Amygdala (tissue), 56 donors: Measurements from ENCODE around the gene SSRP1.
A peak's percentile ranks its signal among the peaks of the same experiment; 100 is the strongest.

ENCODE experiments used
- DNase-seq, 56 donors: peaks; one replicate each; lab custom pipeline; 2025; lab: John Stamatoyannopoulos, UW

Gene SSRP1

DNA sequence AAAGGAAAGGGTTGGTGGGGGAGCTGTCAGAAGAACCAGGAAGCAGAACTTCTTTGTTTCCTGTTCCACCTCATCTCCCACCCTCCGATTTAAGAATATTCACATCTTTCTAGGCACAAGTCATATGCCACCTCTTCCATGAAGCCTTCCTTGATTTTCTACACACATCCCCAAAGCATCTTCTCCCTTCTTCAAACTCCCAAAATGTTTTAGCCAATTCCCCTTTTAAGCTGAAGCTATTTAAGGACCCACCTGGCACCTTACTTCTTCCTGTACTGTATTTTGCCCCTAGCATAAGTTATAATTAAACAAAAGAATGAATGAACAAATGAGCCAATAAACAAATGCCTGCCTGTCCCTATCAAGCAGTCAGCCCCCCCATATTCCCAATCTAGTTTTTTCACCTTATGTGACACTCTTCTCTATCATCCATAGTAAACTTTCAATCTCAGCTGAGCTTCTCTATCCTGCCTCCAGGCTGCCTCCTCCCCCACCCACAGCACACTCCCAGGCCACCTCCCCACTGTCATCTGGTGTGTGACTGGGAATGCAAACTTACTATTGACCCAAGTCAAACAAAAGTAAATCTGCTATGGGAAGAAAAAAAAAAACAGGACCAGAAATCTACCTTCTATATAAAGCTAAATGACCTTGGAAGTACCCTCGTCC, 14.8 kb downstream of the SSRP1 start:
- no peak for DNase-seq

- no peak for DNase-seq
Observed at GRCh38 chr11:57320067-57320718, 15.5 kb downstream of the SSRP1 start.

GRCh38 chr11:57318178-57318577, 17.5 kb downstream of the SSRP1 start:
- peak in 3 of 56 donors; percentile 17 to 22 (median 20) for DNase-seq

GRCh38 chr11:57316017-57316416, 19.7 kb downstream of the SSRP1 start:
- no peak for DNase-seq

DNA sequence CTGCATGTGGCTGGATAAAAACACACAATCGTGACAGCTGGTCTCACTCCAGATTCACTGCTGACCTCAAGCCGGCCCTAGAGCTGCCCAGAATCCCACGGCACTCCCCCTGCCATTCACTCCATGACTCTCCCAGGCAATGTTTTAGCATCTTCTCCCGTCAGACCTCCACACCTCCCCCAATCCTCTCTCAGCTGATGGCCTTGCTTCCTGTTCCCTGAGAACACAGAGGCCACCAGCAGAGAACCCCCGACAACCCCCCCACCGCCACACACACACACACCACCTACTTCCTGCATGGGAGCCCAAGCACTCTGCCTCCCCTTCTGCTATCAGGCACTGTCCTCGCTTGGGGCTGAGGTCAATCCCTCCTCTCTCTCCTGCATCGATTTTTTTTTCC, 20.2 kb downstream of the SSRP1 start:
- DNase-seq: no peak

GRCh38 chr11:57314221-57314973, 21.3 kb downstream of the SSRP1 start:
- DNase-seq: no peak

DNA sequence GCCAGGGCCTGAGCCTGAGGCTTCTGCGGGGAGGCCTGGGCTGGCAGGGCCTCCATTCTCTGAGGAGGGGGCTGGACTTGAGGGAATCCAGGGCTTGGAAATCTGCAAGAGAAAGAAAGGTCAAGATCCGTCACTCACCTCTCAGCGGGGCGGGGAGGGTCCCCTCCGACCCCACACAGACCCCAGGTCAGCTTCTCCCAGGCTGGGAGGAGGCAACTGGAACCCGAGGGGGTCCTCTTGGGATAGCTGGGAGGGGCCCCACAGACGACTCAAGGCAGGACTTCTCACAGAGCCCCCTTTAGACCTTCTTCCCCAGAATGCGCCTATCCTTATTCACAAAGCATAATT, 21.9 kb downstream of the SSRP1 start:
- no peak for DNase-seq

DNA sequence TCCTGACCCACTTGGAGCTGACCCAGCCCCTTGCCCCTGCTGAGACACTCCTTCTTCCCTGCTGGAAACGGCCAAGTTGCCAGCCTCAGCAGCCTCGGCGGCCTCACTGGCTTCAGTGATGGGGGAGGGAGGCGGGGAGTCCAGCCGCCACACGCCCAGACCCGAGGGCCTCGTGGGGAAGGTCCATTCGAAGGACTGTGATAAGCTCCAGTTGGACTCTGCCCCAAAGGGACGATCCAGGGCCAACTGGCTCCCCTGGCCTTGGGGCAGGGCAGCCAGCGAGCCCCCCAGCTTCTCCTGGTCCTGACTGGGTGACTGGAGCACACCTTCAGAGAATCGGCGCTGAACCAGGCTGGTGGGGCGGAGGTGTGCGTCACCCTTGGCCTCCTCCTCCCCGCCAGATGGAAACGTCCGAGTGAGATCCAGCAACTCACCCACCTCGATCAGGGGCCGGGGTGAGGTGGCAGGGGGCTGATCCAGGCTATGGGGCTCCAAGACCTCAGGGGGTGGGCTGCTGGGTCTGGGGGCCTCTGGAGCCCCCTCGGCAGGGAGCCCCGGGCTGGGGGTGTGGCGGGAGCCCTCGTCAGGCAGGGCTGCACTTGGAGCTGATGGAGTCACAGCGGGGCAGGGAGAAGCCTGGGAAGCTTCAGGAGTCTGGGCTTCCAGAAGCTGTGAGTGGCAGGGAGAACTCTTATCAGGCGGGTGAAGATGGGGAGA, 22.5 kb downstream of the SSRP1 start:
- DNase-seq: no peak

DNA sequence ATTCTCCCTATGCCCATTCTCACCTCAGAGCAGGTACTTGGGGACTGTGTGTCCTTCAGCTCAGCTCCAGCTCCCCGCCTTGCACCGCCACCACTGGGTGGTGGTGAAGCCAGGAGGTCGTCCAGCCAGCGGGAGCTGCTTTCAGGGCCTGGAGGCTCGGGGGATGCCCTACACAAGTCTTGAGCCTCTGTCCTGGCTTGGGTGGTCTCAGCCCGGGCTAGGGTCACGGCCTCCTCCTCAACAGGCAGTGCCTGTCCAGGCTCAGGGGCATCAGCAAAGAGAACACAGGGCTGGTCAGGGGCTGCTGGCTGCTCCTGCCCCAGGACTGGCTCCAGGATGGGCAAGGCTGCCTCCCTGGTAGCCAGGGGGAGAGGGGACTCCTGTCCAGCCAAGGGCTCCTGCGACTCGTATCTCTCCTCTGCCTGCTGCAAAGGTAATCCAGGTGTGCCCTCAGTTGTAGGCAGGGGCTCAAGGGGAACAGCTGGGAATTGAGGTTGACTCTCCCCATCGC, 23.1 kb downstream of the SSRP1 start:
- DNase-seq: no peak

- peak in 47 of 56 donors; percentile 13 to 83 (median 60) for DNase-seq
Observed at GRCh38 chr11:57311109-57311936, 24.4 kb downstream of the SSRP1 start.

GRCh38 chr11:57310630-57311086, 25.0 kb downstream of the SSRP1 start:
- no peak for DNase-seq

DNA sequence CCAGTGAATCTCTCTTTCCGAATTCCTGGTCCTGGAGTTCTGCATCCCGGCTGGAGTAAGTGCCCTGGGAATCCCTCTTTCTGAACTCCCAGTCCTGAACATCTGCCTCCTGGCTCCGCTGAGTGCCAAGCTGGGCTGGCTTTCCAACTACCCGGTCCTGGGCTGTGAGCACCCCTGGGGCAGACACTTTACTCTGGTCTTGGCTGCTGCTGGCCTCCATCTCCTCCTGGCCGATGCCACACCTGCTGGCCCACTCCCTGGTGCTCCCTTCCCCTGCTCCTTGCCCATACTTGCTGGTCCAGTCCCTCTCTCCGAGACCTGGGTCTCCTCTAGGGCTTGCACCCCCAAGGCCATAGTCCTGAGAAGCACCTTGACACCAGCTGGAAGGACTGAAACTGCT, 25.6 kb downstream of the SSRP1 start:
- no peak for DNase-seq

GRCh38 chr11:57309106-57310059, 26.3 kb downstream of the SSRP1 start:
- DNase-seq: no peak

DNA sequence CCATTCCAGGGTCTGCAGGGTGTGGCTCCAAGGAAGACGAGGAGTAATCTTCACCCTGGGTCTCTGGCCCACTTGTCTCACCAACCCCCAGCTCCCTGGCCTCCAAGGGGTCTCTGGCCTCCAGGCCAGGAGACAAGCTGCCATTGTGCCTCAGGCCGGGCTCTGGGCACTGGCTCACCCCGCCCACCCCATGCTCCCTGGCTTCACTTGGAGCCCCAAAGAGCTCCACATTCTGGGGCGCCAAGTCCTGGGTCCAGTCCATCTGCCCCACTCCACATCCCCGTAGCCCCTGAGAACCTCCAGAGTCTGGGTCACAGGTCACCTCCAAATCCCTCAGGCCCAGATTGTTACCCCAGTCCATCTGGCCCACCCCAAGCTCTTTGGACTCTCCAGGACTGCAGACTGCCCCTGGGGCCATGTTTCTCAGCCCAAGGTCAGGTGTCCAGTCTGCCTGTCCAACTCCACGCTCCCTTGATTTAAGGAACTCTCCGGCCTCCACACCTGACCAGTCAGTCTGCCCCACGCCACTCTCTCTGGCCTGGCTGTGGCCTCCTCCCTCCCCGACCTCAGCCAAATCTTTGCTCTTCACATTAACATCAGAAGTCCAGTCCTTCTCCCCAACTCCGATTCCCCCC, 27.1 kb downstream of the SSRP1 start:
- no peak for DNase-seq

GRCh38 chr11:57307666-57308270, 27.9 kb downstream of the SSRP1 start:
- no peak for DNase-seq

DNA sequence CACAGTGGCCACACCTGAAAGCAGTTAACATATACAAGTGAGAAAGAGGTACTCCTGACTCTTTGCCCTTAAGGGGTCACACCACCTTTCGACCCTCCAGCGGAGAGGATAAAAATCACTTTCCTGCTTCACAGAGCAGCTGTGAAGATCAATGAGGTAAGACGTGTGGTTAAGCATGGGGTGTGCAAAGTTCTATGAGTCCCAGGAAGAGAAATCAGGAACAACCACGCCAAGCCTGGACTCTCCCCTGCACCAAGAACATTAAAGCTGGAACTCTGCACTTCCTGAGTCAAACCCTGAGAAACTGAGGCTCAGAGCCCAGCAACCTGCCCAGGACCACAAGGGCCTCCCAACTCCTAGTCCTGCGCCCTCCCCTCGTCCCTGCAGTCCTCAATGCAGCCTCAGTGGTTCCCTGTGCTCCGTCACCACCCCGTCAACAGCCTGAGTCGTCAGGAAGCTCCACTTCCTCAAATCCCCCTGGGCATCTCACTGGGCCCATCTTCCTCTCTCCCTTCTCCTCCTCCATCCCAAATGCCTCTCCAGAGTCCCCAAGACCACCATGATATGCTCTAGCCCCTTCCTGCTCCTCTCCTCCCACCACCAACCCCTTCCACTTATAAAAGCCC, 28.6 kb downstream of the SSRP1 start:
- no peak for DNase-seq

- DNase-seq: no peak
Observed at GRCh38 chr11:57306161-57306876, 29.4 kb downstream of the SSRP1 start.
